Spleen (tissue), 7 donors: ENCODE results near the gene SEMA3F.

Experiments used
- POLR2A ChIP-seq, 3 donors: fragments of 450-650 bp; IDR thresholded peaks; one replicate each; pipeline ENCODE4 v1.5.1; 2017; ENCODE audit warnings: antibody characterized with exemption in 3 of 3, mild to moderate bottlenecking in 1 of 3
- POLR2AphosphoS5 ChIP-seq, 3 donors: sonication (generic); formaldehyde crosslinking; IDR thresholded peaks; one replicate each; pipeline ENCODE4 v1.5.1; 2017; ENCODE audit warnings: antibody characterized with exemption in 3 of 3
- TF ChIP-seq, protein P1 (sequence below), 11 experiments: fragments of 200-600 bp in 7 of 11; fragments of 450-650 bp in 4 of 11; sonication (generic) in 4 of 11; IDR thresholded peaks in 8 of 11; conservative IDR thresholded peaks in 3 of 11; 1 replicate in 7 of 11; 2 replicates in 4 of 11; pipeline versions ENCODE4 v1.4.0 to v1.8.0; 2016 to 2021; ENCODE audit warnings: antibody characterized with exemption in 11 of 11, inconsistent platforms in 4 of 11, mild to moderate bottlenecking in 1 of 11
- donor health status: DM: no; HTN: no; CAD: no; lungs with moderate emphysema.
- donor health status: DM: no; HTN: no; CAD: no.
- donor health status: DM: no; HTN: no; CAD: no.

DNA sequence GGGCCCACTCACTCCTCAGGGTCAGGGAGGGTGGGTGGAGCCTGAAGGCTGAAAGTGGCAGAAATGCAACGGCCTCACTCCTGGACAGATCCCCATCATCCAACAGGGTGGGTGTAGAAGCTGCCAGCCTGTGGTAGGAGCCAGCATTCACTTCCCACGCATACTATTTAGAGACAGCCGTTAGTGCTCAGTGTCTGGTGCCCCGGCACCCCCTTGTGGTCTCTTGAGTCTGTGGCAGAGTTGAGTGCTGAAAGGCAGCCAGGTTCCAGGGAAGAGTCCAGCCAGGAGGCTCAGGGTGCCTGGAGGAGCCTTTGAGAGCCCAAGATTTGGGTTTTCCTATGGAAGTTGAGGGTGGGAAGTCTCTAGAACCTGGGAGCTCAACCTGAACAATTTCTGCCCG is 34.1 kb downstream of the SEMA3F start:
- TF ChIP-seq, protein P1, sequence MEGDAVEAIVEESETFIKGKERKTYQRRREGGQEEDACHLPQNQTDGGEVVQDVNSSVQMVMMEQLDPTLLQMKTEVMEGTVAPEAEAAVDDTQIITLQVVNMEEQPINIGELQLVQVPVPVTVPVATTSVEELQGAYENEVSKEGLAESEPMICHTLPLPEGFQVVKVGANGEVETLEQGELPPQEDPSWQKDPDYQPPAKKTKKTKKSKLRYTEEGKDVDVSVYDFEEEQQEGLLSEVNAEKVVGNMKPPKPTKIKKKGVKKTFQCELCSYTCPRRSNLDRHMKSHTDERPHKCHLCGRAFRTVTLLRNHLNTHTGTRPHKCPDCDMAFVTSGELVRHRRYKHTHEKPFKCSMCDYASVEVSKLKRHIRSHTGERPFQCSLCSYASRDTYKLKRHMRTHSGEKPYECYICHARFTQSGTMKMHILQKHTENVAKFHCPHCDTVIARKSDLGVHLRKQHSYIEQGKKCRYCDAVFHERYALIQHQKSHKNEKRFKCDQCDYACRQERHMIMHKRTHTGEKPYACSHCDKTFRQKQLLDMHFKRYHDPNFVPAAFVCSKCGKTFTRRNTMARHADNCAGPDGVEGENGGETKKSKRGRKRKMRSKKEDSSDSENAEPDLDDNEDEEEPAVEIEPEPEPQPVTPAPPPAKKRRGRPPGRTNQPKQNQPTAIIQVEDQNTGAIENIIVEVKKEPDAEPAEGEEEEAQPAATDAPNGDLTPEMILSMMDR (IDR thresholded peaks at IDR 0.05 in 8 of 11, conservative IDR thresholded peaks at IDR 0.05 in 3 of 11) = peak in 9 of 11 experiments; percentile 36 to 76 (median 66)
- TF ChIP-seq POLR2A (IDR thresholded peaks at IDR 0.05) (no peak), POLR2AphosphoS5 (IDR thresholded peaks at IDR 0.05) (peak; percentile 7 to 62 (median 56))
